GM13977 (cell line): ENCODE measurements around the gene TFF3.

Experiments
- DNase-seq: peaks from one replicate; pipeline ENCODE4 v3.0.0; 2012; ENCODE audit warnings: low spot score
- CTCF ChIP-seq: IDR thresholded peaks from 2 replicates; pipeline ENCODE4 v1.5.1; 2012; ENCODE audit warnings: mild to moderate bottlenecking, control low read depth; ENCODE audit not compliant: insufficient read depth; ENCODE audit errors: extremely low read depth, missing control alignments
- in situ Hi-C: fragments of 300-500 bp; cut with MboI; formaldehyde crosslinking; loops from one replicate; pipeline ENCODE4 v1.12.0; 2022; ENCODE audit warnings: low sequenced_read_pairs, low pct_unique_long_range_greater_than_20kb, mixed read lengths, inconsistent platforms; ENCODE audit not compliant: unreplicated experiment

The TFF3 gene

GRCh38 chr21:42315296-42315891 is at the start of gene TFF3:
TFF3 (minus strand) TSS chr21:42315409; CDS start chr21:42315374, 35 bp downstream.
- no peak for TF ChIP-seq CTCF
- no peak for DNase-seq
- in situ Hi-C loops: loop anchor here (10.0 kb wide), 1 partner anchor 129 kb away; no protein-coding TSS in a partner anchor

GRCh38 chr21:42364304-42364865 is 49.2 kb upstream of the TFF3 start:
- in situ Hi-C loops: no loop called here
- no peak for TF ChIP-seq CTCF
- DNase-seq: no peak

GRCh38 chr21:42363312-42363711 is 48.1 kb upstream of the TFF3 start:
- DNase-seq: no peak
- no peak for TF ChIP-seq CTCF
- in situ Hi-C loops: no loop called here

GRCh38 chr21:42362700-42363099 is 47.5 kb upstream of the TFF3 start:
- DNase-seq: no peak
- in situ Hi-C loops: no loop called here
- TF ChIP-seq CTCF: no peak

GRCh38 chr21:42362198-42362597 is 47.0 kb upstream of the TFF3 start:
- in situ Hi-C loops: no loop called here

GRCh38 chr21:42361286-42361685 is 46.1 kb upstream of the TFF3 start:
- in situ Hi-C loops: no loop called here
- DNase-seq: no peak
- no peak for TF ChIP-seq CTCF

More at GRCh38 chr21:42362198-42362597, 47.0 kb upstream of the TFF3 start:
- no peak for DNase-seq
- TF ChIP-seq CTCF: no peak
